NOMO-1 treated with DMSO at 0.1 percent for 48 hours (cell line): ENCODE results near the gene SMIM33.
"Not testable (repeated sequence)": the region's sequence is repeated elsewhere in the genome, so short reads cannot be mapped to it uniquely, and the experiment has no call there.

Source experiments
- DNase-seq: peaks from one replicate; lab custom pipeline; 2025; ENCODE audit not compliant: unreplicated experiment; lab: John Stamatoyannopoulos, UW

SMIM33 gene

DNA sequence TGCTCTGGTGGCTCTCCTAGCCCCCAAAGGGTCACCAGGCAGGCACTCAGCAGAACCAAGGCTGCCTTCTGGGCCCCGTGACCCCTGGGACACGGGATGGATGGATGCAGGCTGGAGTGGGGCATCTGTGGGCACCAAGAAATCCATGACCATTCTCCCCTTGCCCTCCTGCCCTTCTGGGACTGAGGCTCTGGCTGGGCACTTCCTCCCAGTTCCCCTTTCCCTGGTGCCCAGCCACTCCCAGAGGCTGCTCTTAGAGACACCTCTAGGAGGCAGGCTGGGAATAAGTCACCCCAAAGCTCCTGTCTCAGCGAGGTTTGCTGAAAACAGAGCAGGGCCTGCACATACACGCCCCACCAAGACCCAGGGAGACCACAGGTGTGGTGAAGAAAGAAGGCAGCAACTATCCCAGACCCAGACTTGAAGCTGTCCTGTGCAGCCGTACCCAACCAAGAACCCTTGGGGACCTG, 10.8 kb downstream of the SMIM33 start:
- DNase-seq = no peak

DNA sequence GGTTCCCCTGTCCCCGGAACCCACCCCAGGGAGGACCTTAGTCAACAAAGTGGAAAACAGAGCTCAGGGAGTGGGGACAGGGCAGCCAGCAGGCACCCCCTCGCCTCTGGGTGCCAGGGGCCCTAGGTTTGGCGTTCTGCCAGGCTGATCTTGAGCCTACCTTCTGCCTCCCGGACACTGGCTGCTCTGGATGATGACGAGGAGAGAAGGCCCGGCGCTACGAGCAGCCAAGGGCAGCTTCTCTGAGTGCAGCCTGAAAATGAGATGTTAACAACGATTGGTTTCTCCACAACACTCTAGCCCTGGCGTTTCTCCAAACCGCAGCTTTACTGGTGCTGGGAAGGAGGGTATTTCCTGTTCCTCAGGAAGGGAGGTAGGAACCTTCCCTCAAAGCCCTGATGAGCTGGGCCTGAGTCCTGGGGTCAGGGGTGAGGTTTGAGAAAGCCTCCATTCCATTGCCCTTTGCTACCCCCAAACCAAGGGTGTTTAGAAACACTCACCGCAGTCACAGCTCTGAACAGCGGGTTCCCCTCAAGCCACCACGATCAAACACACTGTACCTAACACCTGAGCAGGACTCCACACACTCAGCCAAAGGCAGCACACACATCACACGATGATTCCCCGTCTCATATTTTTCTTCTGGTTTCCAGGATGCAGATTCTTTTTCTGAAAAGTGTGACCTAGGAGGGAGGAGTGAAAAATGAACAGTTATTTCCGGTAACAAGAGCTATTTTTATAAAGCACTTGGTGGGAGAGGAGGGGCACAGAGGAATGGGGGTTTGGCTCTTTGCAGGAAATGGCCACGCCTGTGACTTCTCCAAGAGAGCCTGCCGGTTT, 11.5 kb downstream of the SMIM33 start, which contains the start of gene STING1:
Gene STING1, minus strand, starts transcription at position 709 of the 840 bp plus-strand sequence. CDS start 1,054 bp downstream, outside the sequence.
- DNase-seq = peak; percentile 79

DNA sequence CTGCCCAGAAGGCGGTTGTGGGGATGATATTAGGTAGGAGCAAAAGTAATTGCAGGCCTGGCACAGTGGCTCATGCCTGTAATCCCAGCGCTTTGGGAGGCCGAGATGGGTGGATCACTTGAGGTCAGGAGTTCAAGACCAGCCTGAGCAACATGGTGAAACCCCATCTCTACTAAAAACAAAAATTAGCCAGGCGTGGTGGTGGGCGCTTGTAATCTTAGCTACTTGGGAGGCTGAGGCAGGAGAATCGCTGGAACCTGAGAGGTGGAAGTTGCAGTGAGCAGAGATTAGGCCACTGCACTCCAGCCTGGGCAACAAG, 12.0 kb downstream of the SMIM33 start:
- DNase-seq = not testable (repeated sequence)

DNA sequence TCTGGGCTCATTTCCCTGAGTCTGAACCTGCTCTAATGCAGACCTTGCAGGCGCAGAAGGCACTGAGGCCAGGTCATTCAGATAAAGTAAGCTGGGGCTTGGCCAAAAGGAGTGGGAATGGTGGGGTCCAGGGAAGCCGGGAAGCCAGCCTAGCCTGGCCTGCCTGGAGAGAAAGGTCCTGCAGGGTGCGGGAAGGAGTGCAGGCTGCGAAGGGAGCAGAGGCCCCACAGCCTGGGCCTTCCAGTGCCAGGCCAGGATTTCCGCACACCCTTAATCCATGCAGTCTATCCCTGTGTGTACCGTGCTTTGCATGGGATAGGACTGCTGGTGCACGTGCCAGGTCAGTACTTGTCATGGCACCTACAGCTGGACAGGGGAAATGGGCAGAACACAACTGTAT, 15.4 kb downstream of the SMIM33 start:
- DNase-seq = no peak

DNA sequence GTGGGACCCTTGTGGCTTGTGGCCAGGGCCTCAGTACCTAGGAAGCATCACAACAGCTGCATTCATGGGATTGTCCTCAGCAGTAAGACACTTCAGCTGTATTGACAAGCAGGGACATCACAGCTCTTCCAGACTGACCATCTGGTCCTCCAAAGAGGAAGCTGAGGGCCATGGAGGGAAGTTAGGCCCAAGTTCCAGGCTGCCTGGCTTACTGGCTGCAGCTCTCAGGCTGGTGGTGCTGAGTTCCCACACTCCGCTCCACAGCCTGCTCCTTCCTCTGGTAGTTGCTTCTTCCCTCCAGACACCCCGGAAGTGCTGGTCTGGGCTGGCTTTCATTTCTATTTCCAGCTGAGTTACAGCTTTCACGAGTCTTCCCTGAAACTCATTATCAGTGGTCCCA, 17.5 kb downstream of the SMIM33 start:
- no peak for DNase-seq

DNA sequence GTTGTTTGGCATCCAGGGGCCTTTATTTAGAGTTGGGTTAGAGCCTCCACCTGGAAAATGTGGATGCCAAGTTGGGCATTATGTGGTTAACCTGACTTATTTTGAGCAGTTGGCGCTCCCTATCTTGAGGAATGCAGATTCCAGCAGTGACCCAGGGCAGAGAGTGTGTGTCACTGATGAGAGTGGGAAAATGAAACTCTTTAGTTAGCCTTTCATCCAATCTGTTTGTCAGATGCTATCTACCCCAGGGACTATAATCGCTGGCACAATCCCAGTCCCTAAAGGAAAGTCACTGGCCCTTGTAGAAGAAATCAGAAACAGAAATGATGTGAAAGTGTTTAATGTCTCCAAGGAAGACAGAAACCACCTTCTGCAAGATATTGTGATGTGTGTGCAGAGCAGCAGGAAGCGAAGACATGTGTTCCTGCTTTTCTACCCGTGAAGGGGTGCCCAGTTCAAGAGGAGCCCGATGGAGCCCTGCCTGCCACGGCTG, 21.9 kb downstream of the SMIM33 start:
- no peak for DNase-seq

DNA sequence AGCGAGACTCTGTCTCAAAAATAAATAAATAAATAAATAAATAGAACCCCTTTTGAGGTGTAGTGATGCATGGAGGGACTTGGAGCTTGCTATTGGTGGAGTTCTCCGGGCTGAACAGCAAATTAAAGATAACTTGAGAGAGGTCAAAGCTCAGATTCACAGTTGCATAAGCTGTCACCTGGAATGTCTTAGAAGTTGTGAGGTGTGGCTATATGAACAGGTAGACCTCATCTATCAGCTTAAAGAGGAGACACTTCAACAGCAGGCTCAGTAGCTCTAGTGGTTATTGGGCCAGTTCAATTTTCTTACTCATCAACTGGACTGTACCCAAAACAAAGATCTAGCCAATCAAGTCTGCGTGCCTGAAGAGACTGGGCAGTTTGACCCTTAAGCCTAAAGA, 23.5 kb downstream of the SMIM33 start:
- no peak for DNase-seq

DNA sequence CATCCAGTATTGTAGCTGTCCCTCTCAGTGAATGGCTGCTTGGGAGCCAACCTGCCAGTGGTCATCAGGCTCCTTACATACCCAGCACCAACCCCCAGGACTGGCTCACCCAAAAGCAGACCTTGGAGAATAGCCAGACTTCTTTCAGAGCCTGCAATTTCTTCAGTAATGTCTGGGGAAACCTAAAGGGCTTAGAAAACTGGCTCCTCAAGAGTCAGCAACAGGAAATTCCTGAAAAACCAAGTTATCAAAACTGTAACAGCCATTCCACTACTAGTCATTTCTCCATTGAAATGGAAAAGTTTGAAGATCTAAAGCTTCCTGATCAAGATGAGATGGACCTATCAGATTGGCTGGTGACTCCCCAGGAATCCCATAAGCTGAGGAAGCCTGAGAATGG, 24.0 kb downstream of the SMIM33 start:
- no peak for DNase-seq

DNA sequence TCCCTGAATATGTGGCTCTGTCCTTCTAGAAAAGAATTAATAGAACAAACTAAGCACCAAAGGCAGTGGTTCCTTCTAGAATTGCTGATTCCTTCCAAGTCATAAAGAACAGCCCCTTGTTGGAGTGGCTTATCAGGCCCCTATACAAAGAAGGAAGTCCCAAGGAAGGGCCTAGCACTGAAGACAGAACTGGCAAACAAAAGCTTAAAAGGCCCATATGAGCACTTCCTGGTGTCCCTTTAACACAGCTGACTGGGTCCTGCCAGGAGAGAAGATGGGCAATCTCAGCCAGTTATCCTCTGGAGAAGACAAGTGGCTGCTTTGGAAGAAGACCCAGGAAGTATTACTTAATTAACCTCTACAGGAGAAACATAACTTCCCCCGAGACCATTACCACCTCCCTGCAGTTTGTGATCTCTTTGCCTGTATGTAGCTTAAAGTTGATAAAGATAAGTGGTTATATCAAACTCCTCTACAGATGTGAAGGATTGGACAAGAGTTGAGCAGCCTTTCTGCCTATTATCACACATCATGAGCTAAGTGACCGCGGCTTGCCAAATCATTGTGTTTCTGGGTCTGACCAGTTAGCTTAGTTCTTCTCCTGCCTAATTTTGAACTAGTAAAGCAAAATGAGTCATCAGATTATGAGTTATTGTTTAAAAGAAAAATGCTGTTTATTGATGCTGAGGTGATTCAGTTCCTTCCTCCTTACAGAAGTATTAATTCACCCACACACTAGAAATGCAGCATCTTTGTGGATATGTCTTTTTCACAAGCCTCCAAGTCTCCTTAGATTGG, 25.0 kb downstream of the SMIM33 start:
- DNase-seq = peak; percentile 47

DNA sequence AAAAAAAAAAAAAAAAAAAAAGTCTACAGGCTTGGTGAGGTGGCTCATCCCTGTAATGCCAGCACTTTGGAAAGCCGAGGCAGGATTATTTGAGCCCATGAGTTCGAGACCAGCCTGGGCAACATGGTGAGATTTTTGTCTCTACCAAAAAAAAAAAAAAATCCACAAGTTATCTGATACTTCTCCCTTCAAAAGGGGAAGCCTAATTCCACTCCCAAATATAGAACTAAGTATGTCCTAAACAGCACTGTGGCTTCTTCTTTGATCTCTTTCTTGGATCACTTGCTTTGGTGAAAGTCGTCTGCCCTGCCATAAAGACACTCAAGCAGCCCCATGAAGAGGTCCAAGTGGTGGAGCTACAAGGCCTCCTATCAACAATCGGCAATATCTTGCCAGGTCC, 30.6 kb downstream of the SMIM33 start:
- peak; percentile 31 for DNase-seq

DNA sequence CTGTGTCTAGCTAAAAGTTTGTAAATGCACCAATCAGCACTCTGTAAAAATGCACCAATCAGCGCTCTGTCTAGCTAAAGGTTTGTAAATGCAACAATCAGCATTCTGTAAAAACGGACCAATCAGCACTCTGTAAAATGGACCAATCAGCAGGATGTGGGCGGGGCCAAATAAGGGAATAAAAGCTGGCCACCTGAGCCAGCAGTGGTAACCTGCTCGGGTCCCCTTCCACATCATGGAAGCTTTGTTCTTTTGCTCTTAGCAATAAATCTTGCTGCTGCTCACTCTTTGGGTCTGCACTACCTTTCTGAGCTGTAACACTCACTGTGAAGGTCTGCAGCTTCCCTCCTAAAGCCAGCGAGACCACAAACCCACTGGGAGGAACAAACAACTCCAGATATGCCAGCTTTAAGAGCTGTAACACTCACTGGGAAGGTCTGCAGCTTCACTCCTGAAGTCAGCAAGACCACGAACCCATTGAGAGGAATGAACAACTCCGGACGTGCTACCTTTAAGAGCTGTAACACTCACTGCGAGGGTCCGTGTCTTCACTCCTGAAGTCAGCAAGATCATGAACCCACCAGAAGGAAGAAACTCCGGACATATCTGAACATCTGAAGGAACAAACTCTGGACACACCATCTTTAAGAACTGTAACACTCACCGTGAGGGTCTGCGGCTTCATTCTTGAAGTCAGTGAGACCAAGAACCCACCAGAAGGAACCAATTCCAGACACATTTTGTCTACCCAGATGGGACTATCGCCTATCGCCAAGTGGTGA, 32.4 kb downstream of the SMIM33 start:
- peak; percentile 13 for DNase-seq

DNA sequence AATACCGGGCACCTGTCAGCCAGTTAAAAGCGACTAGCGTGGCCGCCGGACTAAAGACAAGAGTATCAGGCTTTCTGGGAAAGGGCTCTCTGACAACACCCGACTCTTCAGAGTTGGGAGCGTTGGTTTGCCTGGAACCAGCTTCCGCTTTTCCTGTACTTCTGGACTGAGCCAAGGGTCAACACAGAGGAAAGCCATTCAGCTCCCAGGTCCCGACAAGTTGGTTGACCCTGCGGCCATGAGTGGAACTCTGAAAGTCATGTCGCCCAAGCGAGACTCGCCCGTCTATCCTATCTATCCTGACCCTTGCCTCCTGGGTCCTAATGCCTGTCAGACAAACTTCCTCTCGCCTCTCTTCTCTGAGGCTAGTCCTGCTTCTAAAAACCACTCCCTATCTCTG, 33.1 kb downstream of the SMIM33 start:
- peak; percentile 60 for DNase-seq

DNA sequence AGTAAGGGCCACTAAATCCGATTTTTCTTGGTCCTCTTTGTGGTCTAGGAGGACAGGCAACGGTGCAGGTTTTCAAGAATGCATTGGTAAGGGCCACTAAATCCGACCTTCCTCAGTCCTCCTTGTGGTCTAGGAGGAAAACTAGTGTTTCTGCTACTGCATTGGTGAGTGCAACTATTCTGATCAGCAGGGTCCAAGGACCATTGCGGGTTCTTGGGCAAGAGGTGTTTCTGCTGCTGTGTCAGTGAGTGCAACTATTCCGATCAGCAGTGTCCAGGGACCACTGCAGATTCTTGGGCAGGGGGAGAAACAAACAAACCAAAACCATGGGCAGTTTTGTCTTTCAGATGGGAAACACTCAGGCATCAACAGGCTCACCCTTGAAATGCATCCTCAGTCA, 33.9 kb downstream of the SMIM33 start:
- not testable (repeated sequence) for DNase-seq

DNA sequence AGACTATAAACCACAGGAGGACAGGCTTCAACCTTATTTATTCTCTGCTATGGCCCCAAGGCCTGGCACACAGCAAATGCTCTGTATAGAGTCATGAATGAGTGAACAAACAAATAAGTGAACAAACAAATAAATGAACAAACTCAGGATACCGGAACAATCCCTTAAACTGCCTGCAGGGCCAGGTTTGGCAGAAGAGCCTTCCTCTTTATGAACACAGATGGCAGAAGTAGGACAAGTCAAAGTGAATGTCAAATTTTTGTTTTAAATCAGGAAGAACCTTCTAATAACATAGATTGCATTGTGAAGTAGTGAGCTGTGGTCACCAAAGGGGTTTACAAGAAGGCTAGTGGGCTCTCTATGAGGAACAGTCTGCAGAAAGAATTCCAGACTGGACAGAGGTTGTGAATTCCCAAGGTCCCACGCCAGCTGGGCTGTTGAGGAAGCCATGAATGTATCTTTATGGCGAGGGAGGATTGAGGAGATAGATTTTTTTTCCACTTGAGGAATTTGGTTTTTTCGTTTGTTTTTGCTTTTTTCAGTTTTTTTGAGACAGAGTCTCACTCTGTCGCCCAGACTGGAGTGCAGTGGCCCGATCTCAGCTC, 42.1 kb downstream of the SMIM33 start:
- DNase-seq = no peak

DNA sequence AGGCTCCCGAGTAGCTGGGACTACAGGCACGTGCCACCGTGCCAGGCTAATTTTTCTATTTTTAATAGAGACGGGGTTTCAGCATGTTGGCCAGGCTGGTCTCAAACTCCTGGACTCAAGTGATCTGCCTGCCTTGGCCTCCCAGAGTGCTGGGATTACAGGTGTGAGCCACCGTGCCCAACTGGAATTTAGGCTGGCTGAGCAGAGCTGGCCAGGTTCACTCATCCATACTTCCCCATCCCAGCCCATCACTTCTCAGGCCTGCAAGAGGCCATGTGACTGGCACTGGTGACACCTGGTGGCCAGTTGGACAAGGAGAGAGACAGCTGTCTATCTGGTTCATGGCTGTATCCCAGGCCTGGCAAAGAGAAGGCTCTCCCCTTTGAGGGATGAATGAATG, 42.6 kb downstream of the SMIM33 start:
- peak; percentile 73 for DNase-seq

DNA sequence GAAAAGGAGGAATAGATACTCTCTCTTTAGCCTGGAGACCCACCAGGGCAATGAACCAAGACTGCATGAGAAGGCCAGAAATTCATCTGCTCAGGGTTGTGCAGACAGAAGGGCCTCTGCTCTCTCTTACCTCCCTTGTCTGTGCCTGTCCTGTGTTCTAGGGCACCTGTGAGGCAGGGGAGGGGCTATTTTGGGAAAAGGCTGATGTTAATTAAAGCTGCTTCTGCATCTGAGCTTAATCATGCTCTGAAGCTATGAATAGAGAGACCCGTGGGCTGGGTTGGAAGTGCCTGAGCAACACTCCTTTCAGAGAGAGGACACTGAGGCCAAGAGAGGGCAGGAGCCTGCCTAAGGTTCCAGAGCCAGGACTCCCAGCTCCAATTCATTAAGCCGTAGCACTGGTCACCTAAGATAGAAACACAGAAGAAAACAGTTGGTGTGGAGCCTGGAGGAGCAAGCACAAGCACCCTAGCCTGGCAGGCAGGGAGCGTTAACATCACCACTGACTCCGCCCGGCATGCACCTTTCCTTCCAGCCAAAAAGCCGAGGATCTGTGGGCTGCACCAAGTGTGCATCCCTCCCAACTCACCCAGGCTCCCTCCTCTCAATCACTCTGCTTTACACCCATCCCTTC, 43.2 kb downstream of the SMIM33 start:
- no peak for DNase-seq

DNA sequence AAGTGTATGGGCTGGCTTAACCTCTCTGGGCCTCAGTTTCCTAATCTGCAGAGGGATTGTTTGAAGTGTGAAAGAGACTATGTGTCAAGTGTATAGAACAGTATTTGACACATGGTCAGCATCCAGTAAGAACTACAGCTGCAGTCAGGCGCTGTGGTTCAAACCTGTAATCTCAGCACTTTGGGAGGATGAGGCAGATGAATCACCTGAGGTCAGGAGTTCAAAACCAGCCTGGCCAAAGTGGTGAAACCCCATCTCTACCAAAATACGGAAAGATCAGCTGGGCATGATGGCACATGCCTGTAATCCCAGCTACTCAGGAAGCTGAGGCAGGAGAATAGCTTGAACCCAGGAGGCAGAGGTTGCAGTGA, 43.7 kb downstream of the SMIM33 start:
- DNase-seq = no peak

DNA sequence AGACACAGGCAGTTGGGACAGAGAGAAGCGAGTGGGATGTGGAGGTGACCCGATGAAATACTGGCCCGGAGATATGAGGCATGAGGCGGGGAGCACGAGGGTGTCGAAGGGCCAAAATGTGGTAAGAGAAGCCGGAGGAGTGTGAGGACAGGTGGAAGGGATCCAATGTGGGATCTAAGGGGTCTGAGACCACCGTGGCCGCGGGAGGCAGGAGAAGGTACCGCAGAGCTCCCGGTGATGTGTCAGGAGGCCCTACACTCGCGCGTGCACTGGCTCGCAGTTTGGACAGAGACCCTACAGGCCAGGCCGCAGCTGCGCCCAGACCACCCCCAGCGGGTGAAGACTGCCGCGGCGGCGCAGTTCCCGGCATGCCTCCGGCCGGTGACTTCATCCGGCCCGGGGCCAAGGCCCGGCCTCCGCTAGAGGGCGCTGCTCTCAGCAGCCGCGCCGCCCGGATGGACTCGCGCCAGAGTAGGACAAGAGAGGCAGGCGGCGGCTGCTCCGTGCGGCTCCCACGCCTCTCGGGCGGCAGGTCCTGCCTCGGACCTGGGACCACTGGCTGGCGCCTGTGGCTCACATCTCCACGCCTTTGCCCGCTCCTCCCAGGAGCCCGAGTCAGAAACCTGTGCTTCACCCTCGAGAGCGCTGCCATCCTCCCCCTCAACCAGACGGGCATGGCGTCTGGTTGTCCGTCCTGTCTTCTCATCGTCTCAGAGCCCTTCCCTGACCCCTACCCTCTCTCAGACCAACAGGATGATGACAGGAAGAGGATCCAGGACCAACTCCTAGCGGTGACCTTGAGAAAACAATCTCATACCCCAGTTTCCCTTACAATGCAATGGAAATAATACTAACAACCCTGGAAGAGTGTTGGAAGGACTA, 47.1 kb downstream of the SMIM33 start:
- DNase-seq = peak; percentile 64
